Ovary (tissue), 9 donors: ENCODE results near the gene CNTN5. TPM values are rescaled to one million over a fixed set of nuclear protein-coding genes. Genes with fewer than 3 reads are reported as not detected.

ENCODE experiments used
- DNase-seq, 5 donors: peaks; one replicate each; pipeline ENCODE4 v3.0.0-alpha.2; 2019 to 2020
- H3K27ac ChIP-seq, 2 donors: fragments of 200-600 bp; one replicate each; pipeline versions ENCODE4 v1.5.1 to v1.8.0; 2019 to 2022
- H3K27me3 ChIP-seq: fragments of 200-600 bp; one replicate; pipeline ENCODE4 v1.8.0; 2022
- H3K36me3 ChIP-seq: fragments of 200-600 bp; sonication (generic); one replicate; pipeline ENCODE4 v1.5.1; 2019
- H3K4me1 ChIP-seq: one replicate; pipeline ENCODE4 v1.8.1; 2013; ENCODE audit warnings: mild to moderate bottlenecking, moderate library complexity; ENCODE audit not compliant: insufficient read depth
- H3K4me3 ChIP-seq: fragments of 200-600 bp; sonication (generic); one replicate; pipeline ENCODE4 v1.5.1; 2017
- H3K9me3 ChIP-seq, 2 donors: fragments of 200-600 bp in 1 of 2; sonication (generic) in 1 of 2; one replicate each; pipeline versions ENCODE4 v1.5.1 to v1.8.1; 2013 to 2019; ENCODE audit warnings: mild to moderate bottlenecking in 1 of 2, moderate library complexity in 1 of 2
- CTCF ChIP-seq, 3 donors: fragments of 450-650 bp in 2 of 3; fragments of 200-600 bp in 1 of 3; IDR thresholded peaks; one replicate each; pipeline versions ENCODE4 v1.5.1 to v1.8.0; 2016 to 2022; ENCODE audit warnings: antibody characterized with exemption in 3 of 3, mild to moderate bottlenecking in 1 of 3
- EP300 ChIP-seq: sonication (generic); formaldehyde crosslinking; IDR thresholded peaks from one replicate; pipeline ENCODE4 v1.6.1; 2017; ENCODE audit warnings: antibody characterized with exemption
- POLR2A ChIP-seq: fragments of 450-650 bp; IDR thresholded peaks from one replicate; pipeline ENCODE4 v1.6.1; 2017; ENCODE audit warnings: antibody characterized with exemption, mild to moderate bottlenecking, moderate library complexity
- WGBS, 3 donors: extraction: QIAGEN DNeasy Blood & Tissue Kit in 1 of 3; methylation state at CpG; one replicate each; pipeline versions ENCODE4 v1.1.5 to v1.1.7; 2013 to 2017; 5-methylcytosine and 5-hydroxymethylcytosine counted together
- intact Hi-C, 4 donors: fragments of 100-400 bp; cut with DNase I; formaldehyde crosslinking; loops; one replicate each; pipeline versions ENCODE4 v1.11.0 to v1.15.1; 2022 to 2023
- polyA plus RNA-seq, 2 donors: library from polyadenylated mRNA; stranded (reverse); fragments of 200-250 nt in 1 of 2; fragments of 350-450 nt in 1 of 2; fragmentation: Illumina TruSeq in 1 of 2; extraction: RNeasy Lipid Tissue Mini Kit (QIAGEN cat#74804) in 1 of 2; gene quantifications; one replicate each; pipeline ENCODE4 v1.2.3, GENCODE V29; 2013 to 2014
- total RNA-seq, 7 donors: library from RNA; depleted of rRNA in 2 of 7; stranded (reverse); fragments of >200 nt in 2 of 7; fragmentation: NEBNext Ultra II Directional in 3 of 7; extraction: Animal tissue kit (Norgen Biotek cat#: 25700) in 3 of 7; gene quantifications; one replicate each; pipeline versions ENCODE4 v1.1.0 to v1.2.4, GENCODE V29; 2016 to 2023
- donor health status: DM: no; HTN: no; CAD: no; lungs with moderate emphysema.
- donor health status: DM: no; HTN: no; CAD: no.
- donor health status: Bipolar disorder and iron deficiency.
- donor health status: DM: yes; HTN: yes; CAD: no.
- donor health status: DM: no; HTN: no; CAD: no.
- donor health status: DM: yes; HTN: yes; CAD: no.

Gene CNTN5
- total and polyA plus RNA-seq, 9 donors, result 0.02 to 1.1 (median 0.15) TPM; not detected in 5

DNA sequence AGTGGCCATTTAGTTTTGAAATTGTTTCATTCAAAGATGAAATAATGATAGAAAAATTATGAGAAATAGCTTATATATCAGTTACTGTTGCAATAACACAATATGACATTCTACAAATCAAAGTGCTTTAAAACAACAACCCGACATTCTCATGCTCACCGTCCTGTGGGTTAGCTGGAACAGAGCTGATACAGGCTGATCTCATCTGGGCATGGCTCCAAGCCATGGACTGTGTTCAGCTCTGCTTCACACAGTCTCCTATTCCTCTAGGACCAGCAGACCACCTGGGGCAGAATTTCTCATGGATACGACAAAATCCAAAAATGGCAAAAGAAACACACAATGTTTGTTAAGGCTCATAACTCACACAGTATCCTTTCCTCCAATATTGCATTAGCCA is 178.6 kb downstream of the CNTN5 start:
- H3K36me3 ChIP-seq, result no peaks in the 10 kb centered on the region
- H3K4me3 ChIP-seq, result no peak overlapping the region
- intact Hi-C loops, result no loop called here
- DNase-seq, result no peak
- TF ChIP-seq EP300, result no peak
- no peak for TF ChIP-seq POLR2A
- no peak for TF ChIP-seq CTCF (IDR thresholded peaks at IDR 0.05)
- H3K27me3 ChIP-seq, result no peaks in the 10 kb centered on the region
- H3K9me3 ChIP-seq, result no peaks in the 10 kb centered on the region
- WGBS, 3 donors, result 53 to 64% (median 64%) methylated on average over 3 of the region's 3 CpGs
- no peaks in the 10 kb centered on the region for H3K4me1 ChIP-seq
- H3K27ac ChIP-seq, result no peak overlapping the region

GRCh38 chr11:99200720-99201119 is 180.0 kb downstream of the CNTN5 start:
- Histone ChIP-seq H3K36me3 (no peaks in the 10 kb centered on the region), H3K27me3 (no peaks in the 10 kb centered on the region), H3K4me1 (no peaks in the 10 kb centered on the region), H3K9me3 (no peaks in the 10 kb centered on the region), H3K4me3 (no peak overlapping the region), H3K27ac (no peak overlapping the region)
- TF ChIP-seq POLR2A (no peak), EP300 (no peak)
- no peak for DNase-seq
- intact Hi-C loops, result no loop called here
- 72 to 80% (median 77%) methylated on average over 3 of the region's 3 CpGs for WGBS, 3 donors

DNA sequence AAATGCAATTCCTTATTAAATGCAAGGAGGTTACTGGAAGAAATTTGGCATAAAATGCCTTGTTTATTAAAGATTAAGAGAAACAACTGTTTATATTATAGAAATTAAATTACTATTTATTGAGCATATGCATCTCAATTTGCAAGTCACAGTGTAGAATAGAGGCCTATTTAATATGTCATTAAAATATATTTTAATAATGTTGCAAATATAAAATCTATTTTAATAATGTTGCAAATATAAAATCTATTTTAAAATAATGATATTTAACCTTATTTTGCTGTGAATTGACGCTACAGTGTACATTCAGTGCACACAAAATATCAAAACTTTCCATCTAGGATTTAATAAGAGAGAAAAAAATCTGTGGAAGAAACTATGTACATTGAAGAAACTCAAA is 188.1 kb downstream of the CNTN5 start:
- Histone ChIP-seq H3K9me3 (no peaks in the 10 kb centered on the region), H3K27me3 (no peaks in the 10 kb centered on the region), H3K36me3 (no peaks in the 10 kb centered on the region), H3K4me3 (no peak overlapping the region), H3K27ac (no peak overlapping the region), H3K4me1 (no peaks in the 10 kb centered on the region)
- intact Hi-C loops, result no loop called here
- no peak for TF ChIP-seq POLR2A
- TF ChIP-seq EP300, result no peak
- no peak for TF ChIP-seq CTCF (IDR thresholded peaks at IDR 0.05)
- no peak for DNase-seq
- 86 to 94% (median 92%) methylated on average over 1 of the region's 1 CpG for WGBS, 3 donors

DNA sequence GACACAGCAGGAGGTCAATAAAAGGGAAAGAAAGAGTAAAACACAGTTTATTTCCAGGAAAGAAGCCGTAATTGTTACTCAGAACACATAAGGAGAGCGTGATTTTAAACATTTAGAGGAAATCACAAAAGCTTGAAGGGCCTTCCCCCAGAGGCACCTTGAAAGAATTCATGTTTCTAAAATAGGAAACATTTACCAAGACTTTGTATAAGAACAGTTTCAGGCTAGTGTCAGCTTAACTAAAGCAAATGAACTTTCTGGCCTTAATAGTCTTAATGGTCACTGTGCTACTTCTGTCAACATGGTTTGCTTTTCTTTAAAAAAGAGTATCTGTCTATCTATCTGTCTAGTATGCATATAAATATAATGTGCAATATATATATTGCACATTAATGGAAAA is 208.8 kb downstream of the CNTN5 start:
- Histone ChIP-seq H3K36me3 (no peaks in the 10 kb centered on the region), H3K4me3 (no peak overlapping the region), H3K4me1 (no peaks in the 10 kb centered on the region), H3K27ac (no peak overlapping the region), H3K9me3 (no peaks in the 10 kb centered on the region), H3K27me3 (no peaks in the 10 kb centered on the region)
- DNase-seq, result no peak
- intact Hi-C loops, result no loop called here
- TF ChIP-seq EP300 (no peak), CTCF (IDR thresholded peaks at IDR 0.05) (no peak), POLR2A (no peak)
- WGBS, 3 donors, result 72 to 78% (median 77%) methylated on average over 2 of the region's 2 CpGs

DNA sequence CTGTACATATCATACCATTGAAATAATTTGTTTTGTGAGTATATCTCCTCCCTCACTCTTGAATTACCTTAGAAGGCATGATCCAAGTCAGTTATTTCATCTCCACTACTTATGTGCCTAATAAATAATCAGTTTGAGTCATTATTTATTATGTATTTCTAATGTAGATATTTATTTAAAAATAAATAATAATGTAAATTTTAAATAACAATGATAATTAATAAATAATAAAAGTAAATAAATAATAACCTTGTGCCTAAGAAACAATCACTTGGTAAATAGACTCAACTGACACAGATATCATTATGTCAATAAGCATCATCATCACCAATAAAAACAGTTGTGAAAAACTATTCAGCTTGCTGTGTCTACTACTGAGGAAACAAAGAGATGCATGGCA is 213.8 kb downstream of the CNTN5 start:
- H3K4me1 ChIP-seq, result no peaks in the 10 kb centered on the region
- H3K27ac ChIP-seq, result no peak overlapping the region
- TF ChIP-seq EP300, result no peak
- no peak for TF ChIP-seq POLR2A
- TF ChIP-seq CTCF (IDR thresholded peaks at IDR 0.05), result no peak
- intact Hi-C loops, result no loop called here
- no peaks in the 10 kb centered on the region for H3K36me3 ChIP-seq
- H3K9me3 ChIP-seq, result no peaks in the 10 kb centered on the region
- no peak for DNase-seq
- H3K4me3 ChIP-seq, result no peak overlapping the region
- H3K27me3 ChIP-seq, result no peaks in the 10 kb centered on the region
